GM12891 (cell line): ENCODE measurements around the gene ZNF202.

Experiments
- PAX5 ChIP-seq: IDR thresholded peaks from 2 replicates; pipeline ENCODE4 v1.6.1; 2011; ENCODE audit warnings: low read length, moderate library complexity, mild to moderate bottlenecking; ENCODE audit not compliant: insufficient read depth, severe bottlenecking
- POLR2A ChIP-seq: IDR thresholded peaks from 2 replicates; pipeline ENCODE4 v1.6.1; 2011; ENCODE audit warnings: low read depth, low read length, control low read depth
- POLR2AphosphoS5 ChIP-seq: IDR thresholded peaks from 2 replicates; pipeline ENCODE4 v1.6.1; 2011; ENCODE audit warnings: low read depth, low read length, control low read depth
- POU2F2 ChIP-seq: IDR thresholded peaks from 2 replicates; pipeline ENCODE4 v1.6.1; 2011; ENCODE audit warnings: low read depth, mild to moderate bottlenecking, control low read depth, low read length, moderate library complexity
- SPI1 ChIP-seq: IDR thresholded peaks from 2 replicates; pipeline ENCODE4 v1.6.1; 2011; ENCODE audit warnings: low read depth, low read length, control low read depth
- TAF1 ChIP-seq: IDR thresholded peaks from 2 replicates; pipeline ENCODE4 v1.6.1; 2011; ENCODE audit warnings: low read depth, low read length, control low read depth

DNA sequence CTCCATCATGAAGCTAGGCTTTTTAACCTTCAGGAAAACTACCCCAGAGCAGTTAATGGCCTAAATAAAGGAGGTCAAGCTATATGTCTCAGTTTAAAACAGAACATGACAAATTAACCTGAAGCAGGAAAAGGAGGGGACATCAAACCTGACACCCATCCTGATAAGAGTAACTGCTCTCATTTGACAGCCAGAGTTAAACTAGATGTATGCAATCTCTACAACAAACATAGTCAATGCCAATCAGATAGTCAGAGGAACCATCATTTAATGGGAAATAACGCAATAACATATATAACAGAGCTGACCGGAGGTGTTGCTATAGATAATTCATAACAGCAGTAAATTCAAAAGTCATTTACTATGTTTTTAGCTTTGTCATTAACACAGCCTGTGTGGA lies 3.1 kb downstream of the ZNF202 start:
- no peak for TF ChIP-seq POLR2A
- no peak for TF ChIP-seq POLR2AphosphoS5
- no peak for TF ChIP-seq TAF1
- TF ChIP-seq PAX5: no peak
- no peak for TF ChIP-seq POU2F2
- TF ChIP-seq SPI1: no peak
